VCaP (cell line): ENCODE measurements around the gene ANTXR1.
A peak's percentile ranks its signal among the peaks of the same experiment; 100 is the strongest.
"Not testable (repeated sequence)": the region's sequence is repeated elsewhere in the genome, so short reads cannot be mapped to it uniquely, and the experiment has no call there.

Source experiments
- H3K27ac ChIP-seq: fragments of 450-650 bp; 2 replicates; pipeline ENCODE4 v1.5.1; 2017
- TF ChIP-seq, protein P1 (sequence below): fragments of 450-650 bp; conservative IDR thresholded peaks from 2 replicates; pipeline ENCODE4 v1.5.1; 2017; ENCODE audit warnings: mild to moderate bottlenecking, moderate library complexity

Gene ANTXR1

DNA sequence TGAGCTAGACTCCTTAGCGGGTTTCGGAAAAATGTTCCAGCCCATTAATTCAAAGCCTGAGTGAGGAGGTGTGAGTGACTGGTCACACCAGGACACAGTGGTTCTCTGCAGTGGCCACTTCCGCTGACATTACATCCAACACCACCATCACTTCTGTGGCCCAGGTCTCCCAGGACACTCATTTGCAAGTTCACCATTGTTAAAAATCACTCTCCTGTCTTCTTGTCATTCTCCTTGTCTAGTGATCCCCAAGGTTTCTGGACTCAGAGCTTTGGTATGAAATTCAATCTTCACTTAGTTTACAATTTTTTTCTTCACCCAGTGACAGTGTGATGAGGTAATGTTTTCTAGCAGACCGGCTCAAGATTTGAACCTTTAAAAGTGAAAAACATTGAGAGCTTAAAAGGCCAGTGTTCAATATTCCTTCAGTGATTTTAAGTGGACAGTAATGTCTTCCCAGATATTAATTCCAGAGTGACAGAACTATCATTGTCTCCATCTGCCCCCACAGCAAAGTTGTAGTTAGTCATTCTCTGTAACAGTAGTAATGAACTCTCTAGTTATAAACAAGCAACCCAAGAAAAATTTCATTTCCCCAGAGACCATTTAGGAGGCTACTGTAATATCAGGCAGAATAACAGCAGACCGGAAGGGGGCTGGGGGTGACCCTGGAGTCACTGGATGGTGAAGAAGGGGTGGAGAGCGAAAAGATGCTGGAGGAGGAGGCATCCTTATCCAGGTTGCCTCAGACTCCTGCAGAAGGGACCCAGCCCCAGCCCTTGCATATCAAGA is 209.2 kb downstream of the ANTXR1 start:
- TF ChIP-seq, protein P1, sequence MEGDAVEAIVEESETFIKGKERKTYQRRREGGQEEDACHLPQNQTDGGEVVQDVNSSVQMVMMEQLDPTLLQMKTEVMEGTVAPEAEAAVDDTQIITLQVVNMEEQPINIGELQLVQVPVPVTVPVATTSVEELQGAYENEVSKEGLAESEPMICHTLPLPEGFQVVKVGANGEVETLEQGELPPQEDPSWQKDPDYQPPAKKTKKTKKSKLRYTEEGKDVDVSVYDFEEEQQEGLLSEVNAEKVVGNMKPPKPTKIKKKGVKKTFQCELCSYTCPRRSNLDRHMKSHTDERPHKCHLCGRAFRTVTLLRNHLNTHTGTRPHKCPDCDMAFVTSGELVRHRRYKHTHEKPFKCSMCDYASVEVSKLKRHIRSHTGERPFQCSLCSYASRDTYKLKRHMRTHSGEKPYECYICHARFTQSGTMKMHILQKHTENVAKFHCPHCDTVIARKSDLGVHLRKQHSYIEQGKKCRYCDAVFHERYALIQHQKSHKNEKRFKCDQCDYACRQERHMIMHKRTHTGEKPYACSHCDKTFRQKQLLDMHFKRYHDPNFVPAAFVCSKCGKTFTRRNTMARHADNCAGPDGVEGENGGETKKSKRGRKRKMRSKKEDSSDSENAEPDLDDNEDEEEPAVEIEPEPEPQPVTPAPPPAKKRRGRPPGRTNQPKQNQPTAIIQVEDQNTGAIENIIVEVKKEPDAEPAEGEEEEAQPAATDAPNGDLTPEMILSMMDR, result no peak

DNA sequence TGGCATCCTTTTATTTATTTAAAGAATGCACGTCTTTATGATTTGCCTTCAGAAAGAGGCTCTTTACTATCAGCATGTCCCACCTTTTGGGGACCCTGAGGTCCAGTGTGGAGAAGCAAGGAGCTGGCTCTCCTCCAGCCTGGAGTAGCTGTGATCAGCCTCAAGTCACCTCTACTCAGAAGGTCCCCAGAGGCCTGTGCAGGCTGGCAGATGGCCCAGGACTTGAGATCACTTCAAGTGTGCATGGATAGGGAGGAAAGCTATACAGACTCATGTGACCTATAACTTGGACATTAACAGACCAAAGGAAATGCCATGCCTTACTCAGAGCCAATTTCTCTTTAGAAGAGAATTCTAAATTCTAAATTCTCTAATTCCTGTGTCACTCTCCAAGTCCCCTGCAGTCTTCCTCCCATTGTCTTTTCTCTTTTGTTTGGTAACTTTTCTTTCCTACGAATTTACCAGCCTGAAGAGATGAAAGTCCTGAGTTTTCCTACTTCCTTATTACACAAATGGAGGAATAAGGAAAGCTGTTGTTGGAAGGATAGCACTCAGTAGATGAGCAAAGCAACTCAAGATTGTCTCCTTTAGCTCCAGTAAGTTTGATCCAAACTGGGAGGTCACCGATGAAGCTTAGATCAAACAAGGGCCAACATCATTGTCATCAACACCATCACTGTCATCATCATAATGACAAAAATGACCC is 210.1 kb downstream of the ANTXR1 start:
- H3K27ac ChIP-seq, result peak overlapping the region; percentile 3; the same call in 1 of the 2 replicates
- TF ChIP-seq, protein P1, result no peak

More for the DNA sequence above, 209.2 kb downstream of the ANTXR1 start:
- H3K27ac ChIP-seq, result no peak overlapping the region

DNA sequence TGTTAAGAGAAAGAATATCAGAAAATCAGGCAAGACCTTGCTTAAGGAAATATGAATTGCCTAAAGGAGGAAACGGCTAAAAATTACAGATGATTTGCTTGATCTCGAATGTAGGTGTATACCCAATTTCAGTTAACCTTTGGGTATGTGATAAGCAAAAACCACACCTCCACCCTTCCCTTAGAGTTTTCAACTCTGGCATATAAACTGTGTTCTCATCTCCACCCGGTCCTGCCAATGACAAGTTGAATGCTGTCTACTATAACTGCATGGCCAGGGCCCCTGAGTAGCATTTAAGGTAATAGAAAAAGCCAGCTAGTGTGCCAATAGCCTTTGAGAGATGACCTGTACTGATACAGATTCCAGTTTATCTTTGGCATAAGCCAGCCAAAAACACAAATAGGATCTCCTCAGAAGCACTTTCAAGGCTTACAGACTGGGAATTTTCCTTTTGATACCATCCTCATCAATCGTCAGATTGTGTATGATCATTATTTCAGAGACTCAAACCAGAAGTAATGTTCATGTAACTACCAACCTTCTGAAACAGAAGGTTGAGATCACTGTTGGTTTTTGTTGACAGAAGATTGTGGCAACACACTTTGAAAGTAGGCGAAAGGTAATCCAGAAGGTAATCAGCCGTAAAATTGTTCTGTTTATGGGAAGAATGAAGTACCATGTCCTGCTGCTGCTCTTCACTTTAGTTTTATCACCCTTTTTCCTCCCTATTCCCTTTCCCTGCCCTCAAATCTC is 211.0 kb downstream of the ANTXR1 start:
- H3K27ac ChIP-seq, result no peak overlapping the region; the same call in 1 of the 2 replicates
- TF ChIP-seq, protein P1, result no peak

DNA sequence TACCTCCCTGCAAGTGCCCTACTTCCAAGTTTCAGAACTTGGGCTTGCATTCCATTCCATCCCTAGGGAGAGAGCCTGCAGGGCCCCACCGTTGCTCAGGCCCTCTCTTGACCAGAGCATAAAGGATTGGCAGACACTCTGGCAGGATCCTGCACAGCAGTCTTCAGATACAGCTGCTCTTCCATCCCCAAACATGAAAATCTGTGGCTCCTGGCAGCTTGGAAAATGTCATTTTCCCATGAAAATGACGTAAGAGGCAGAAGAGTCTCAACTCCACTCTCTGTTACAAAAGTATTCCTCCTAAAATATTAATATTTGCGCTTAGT is 211.5 kb downstream of the ANTXR1 start:
- TF ChIP-seq, protein P1, result no peak
- no peak overlapping the region; the same call in 1 of the 2 replicates for H3K27ac ChIP-seq

DNA sequence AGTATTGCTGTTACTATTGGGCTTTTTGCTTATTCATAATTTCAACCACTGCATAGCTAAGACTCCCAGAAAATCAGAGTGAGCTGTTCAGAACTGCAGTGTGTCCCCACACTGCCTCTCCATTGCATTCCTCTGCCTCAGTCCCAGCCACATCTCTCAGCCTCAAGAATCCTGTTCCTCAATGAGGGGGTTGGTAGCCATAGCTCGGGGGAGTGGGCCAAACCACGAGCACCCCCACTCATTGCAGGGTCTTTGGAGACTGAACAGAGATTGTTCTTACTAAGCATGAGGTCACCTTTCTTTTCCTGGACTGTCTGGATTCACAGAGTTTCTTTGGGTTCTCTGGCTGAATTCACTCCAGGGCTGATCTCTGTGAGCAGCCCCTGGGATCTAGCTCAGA is 213.0 kb downstream of the ANTXR1 start:
- H3K27ac ChIP-seq, result no peak overlapping the region
- TF ChIP-seq, protein P1, result no peak

DNA sequence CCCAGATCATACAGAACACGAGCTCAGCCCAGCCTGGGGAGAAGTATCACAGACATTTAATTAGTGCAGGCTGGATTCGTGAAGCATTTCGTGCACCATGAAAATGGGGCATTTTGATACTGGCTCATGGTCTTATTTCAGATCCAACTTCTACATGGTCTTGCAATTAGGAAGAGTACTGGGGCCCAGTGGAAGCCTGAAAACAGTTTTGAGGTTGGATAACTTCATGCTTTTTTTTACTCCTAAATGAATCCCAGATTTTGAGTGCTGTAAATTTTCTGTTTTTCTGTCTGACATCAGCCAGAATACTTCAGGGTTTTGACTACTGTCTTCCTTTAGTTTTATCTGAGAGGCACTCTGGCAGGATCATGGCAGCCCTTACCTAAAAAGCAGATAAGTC is 213.9 kb downstream of the ANTXR1 start:
- TF ChIP-seq, protein P1, result no peak
- no peak overlapping the region for H3K27ac ChIP-seq

DNA sequence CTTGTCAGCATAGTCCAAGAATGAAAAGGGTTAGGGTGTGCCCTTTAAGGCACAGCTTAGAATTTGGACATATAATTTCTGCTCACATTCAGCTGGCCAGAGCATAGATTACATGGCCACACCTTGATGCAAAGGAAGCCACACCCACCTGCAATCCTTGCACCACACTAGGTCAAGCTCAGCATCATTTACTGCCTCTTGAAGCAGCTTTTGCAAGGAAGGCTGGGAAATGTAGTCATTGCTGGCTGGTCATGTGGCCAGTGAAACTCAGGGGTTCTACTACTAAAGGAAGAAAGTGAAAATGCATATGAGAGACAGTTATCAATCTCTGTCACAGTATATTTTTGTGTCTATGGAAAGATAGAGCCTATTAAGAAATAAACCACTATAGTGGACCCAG is 214.7 kb downstream of the ANTXR1 start:
- TF ChIP-seq, protein P1, result no peak
- no peak overlapping the region for H3K27ac ChIP-seq

DNA sequence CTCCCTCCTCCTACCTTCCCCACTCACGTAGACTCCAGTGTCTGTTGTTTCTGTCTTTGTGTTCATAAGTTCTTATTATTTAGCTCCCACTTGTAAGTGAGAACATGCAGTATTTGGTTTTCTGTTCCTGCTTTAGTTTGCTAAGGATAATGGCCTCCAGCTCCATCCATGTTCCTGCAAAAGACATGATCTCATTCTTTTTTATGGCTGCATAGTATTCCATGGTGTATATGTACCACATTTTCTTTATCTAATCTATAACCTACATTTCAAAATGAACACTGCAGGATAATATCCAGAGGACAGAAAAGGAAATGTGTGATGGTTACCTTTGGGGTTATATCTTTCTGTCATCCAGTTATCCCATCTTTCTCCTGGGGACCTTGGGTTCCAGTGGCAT is 218.0 kb downstream of the ANTXR1 start:
- H3K27ac ChIP-seq, result not testable (repeated sequence)
